Measurements from ENCODE around the gene LANCL3.

GRCh38 chrX:37684426-37684825 lies 113.0 kb downstream of the LANCL3 start:
- TF ChIP-seq, protein P1, sequence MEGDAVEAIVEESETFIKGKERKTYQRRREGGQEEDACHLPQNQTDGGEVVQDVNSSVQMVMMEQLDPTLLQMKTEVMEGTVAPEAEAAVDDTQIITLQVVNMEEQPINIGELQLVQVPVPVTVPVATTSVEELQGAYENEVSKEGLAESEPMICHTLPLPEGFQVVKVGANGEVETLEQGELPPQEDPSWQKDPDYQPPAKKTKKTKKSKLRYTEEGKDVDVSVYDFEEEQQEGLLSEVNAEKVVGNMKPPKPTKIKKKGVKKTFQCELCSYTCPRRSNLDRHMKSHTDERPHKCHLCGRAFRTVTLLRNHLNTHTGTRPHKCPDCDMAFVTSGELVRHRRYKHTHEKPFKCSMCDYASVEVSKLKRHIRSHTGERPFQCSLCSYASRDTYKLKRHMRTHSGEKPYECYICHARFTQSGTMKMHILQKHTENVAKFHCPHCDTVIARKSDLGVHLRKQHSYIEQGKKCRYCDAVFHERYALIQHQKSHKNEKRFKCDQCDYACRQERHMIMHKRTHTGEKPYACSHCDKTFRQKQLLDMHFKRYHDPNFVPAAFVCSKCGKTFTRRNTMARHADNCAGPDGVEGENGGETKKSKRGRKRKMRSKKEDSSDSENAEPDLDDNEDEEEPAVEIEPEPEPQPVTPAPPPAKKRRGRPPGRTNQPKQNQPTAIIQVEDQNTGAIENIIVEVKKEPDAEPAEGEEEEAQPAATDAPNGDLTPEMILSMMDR (conservative IDR thresholded peaks at IDR 0.05 in 1 of 2, IDR thresholded peaks at IDR 0.05 in 1 of 2; ENCODE audit: extremely low read depth in 1 of 2, insufficient read depth in 1 of 2, low read depth in 1 of 2, low read length in 2 of 2): no peak
- TF ChIP-seq EZH2 (IDR thresholded peaks at IDR 0.05; ENCODE audit: borderline replicate concordance, low read length): no peak

Data from mammary epithelial cell (primary cell).